OCI-LY1 (cell line): Measurements from ENCODE around the gene RBMS3.
"Not testable (repeated sequence)": the region's sequence is repeated elsewhere in the genome, so short reads cannot be mapped to it uniquely, and the experiment has no call there.

Experiments
- H2AFZ ChIP-seq: fragments of 200-600 bp; sonication (generic), shearing (Covaris generic); 2 replicates; pipeline ENCODE4 v1.6.0; 2014; ENCODE audit warnings: antibody characterized with exemption, mild to moderate bottlenecking, low read length
- H3F3A ChIP-seq: fragments of 200-600 bp; sonication (generic), shearing (Covaris generic); 2 replicates; pipeline ENCODE4 v1.6.0; 2014; ENCODE audit warnings: mild to moderate bottlenecking, antibody characterized with exemption, low read length, moderate library complexity; ENCODE audit not compliant: insufficient read depth
- H3K27ac ChIP-seq: fragments of 200-600 bp; sonication (generic); 2 replicates; pipeline ENCODE4 v1.5.1; 2014; ENCODE audit warnings: low read length, mixed run types, mild to moderate bottlenecking, low read depth; ENCODE audit not compliant: poor library complexity, severe bottlenecking
- H3K27me3 ChIP-seq: fragments of 200-600 bp; sonication (generic); 2 replicates; pipeline ENCODE4 v1.6.0; 2014; ENCODE audit warnings: antibody characterized with exemption, mild to moderate bottlenecking, low read length, moderate library complexity; ENCODE audit not compliant: insufficient read depth
- H3K36me3 ChIP-seq: fragments of 200-600 bp; sonication (generic); 2 replicates; pipeline ENCODE4 v1.6.1; 2014; ENCODE audit warnings: mild to moderate bottlenecking, antibody characterized with exemption, low read length, moderate library complexity, mixed read lengths; ENCODE audit not compliant: insufficient read depth
- H3K4me1 ChIP-seq: fragments of 200-600 bp; sonication (generic); 2 replicates; pipeline ENCODE4 v1.5.1; 2014; ENCODE audit warnings: mild to moderate bottlenecking, low read length, moderate library complexity; ENCODE audit not compliant: insufficient read depth, severe bottlenecking
- H3K4me2 ChIP-seq: fragments of 200-600 bp; sonication (generic), shearing (Covaris generic); 2 replicates; pipeline ENCODE4 v1.6.1; 2014; ENCODE audit warnings: low read length
- H3K4me3 ChIP-seq: fragments of 200-600 bp; sonication (generic); 2 replicates; pipeline ENCODE4 v1.5.1; 2014; ENCODE audit warnings: low read length, low read depth, mild to moderate bottlenecking, mixed read lengths; ENCODE audit not compliant: poor library complexity, severe bottlenecking
- H3K79me2 ChIP-seq: fragments of 200-600 bp; shearing (Covaris generic); 2 replicates; pipeline ENCODE4 v1.6.1; 2016; ENCODE audit warnings: mixed run types, low read length, mixed read lengths; ENCODE audit not compliant: insufficient read depth
- H3K9ac ChIP-seq: fragments of 200-600 bp; sonication (generic), shearing (Covaris generic); 2 replicates; pipeline ENCODE4 v1.6.1; 2014; ENCODE audit warnings: mild to moderate bottlenecking, low read length, mixed read lengths
- H3K9me2 ChIP-seq: fragments of 200-600 bp; sonication (generic), shearing (Covaris generic); 2 replicates; pipeline ENCODE4 v1.6.1; 2014; ENCODE audit warnings: low read depth, mild to moderate bottlenecking, low read length, mixed read lengths
- H3K9me3 ChIP-seq: fragments of 200-600 bp; shearing (Covaris generic); 2 replicates; pipeline ENCODE4 v1.6.1; 2014; ENCODE audit warnings: low read length, mixed read lengths
- H4K20me1 ChIP-seq: fragments of 200-600 bp; sonication (generic), shearing (Covaris generic); 2 replicates; pipeline ENCODE4 v1.6.0; 2016; ENCODE audit warnings: mild to moderate bottlenecking, low read length; ENCODE audit not compliant: insufficient read depth
- CTCF ChIP-seq: fragments of 200-600 bp; sonication (generic), shearing (Covaris generic); IDR thresholded peaks from 2 replicates; pipeline ENCODE4 v1.5.1; 2017; ENCODE audit warnings: mild to moderate bottlenecking, antibody characterized with exemption, low read length, moderate library complexity, mixed read lengths
- EZH2 ChIP-seq: fragments of 200-600 bp; sonication (generic), shearing (Covaris generic); IDR thresholded peaks from 2 replicates; pipeline ENCODE4 v1.8.0; 2017; ENCODE audit warnings: borderline replicate concordance, mixed run types, mild to moderate bottlenecking, antibody characterized with exemption, low read length, moderate library complexity, mixed read lengths

The RBMS3 gene

GRCh38 chr3:29520764-29521163 is 239.9 kb downstream of the RBMS3 start:
- Histone ChIP-seq H3K9ac (no peak overlapping the region), H3K4me3 (no peak overlapping the region), H2AFZ (no peak overlapping the region), H3F3A (no peaks in the 10 kb centered on the region), H4K20me1 (no peaks in the 10 kb centered on the region), H3K27me3 (no peaks in the 10 kb centered on the region), H3K9me2 (no peaks in the 10 kb centered on the region), H3K4me2 (no peak overlapping the region), H3K36me3 (no peaks in the 10 kb centered on the region; the same call in 1 of the 2 replicates), H3K79me2 (no peaks in the 10 kb centered on the region), H3K9me3 (no peaks in the 10 kb centered on the region), H3K27ac (no peak overlapping the region), H3K4me1 (peaks cover 71% of the 10 kb centered on the region)
- TF ChIP-seq CTCF, result no peak
- TF ChIP-seq EZH2, result no peak

DNA sequence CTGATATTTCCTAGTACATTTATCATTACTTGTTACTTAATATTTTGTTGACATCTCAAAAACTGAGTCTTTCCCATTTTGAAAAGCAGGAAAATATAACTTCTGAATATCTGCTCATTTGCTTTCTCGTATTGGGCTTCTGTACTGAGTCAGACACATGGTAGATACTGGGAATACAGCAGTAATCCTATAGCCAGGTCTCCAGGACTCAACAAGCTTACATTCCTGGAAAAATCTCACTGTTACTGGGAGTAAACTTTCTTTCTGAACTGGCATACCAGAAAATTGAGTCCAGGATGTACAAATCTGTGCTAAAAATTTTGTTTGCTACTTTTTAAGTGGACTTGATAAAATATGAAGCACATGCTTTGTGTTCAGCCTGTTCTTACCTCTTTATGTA is 240.4 kb downstream of the RBMS3 start:
- Histone ChIP-seq H3K9me2 (no peaks in the 10 kb centered on the region), H3K79me2 (no peaks in the 10 kb centered on the region), H3K4me2 (no peak overlapping the region), H3F3A (no peaks in the 10 kb centered on the region), H3K4me1 (peaks cover 69% of the 10 kb centered on the region), H3K9me3 (no peaks in the 10 kb centered on the region), H3K36me3 (no peaks in the 10 kb centered on the region; the same call in 1 of the 2 replicates), H4K20me1 (no peaks in the 10 kb centered on the region), H3K9ac (no peak overlapping the region), H3K27me3 (no peaks in the 10 kb centered on the region), H3K4me3 (no peak overlapping the region), H2AFZ (no peak overlapping the region), H3K27ac (no peak overlapping the region)
- TF ChIP-seq EZH2 (no peak), CTCF (no peak)

DNA sequence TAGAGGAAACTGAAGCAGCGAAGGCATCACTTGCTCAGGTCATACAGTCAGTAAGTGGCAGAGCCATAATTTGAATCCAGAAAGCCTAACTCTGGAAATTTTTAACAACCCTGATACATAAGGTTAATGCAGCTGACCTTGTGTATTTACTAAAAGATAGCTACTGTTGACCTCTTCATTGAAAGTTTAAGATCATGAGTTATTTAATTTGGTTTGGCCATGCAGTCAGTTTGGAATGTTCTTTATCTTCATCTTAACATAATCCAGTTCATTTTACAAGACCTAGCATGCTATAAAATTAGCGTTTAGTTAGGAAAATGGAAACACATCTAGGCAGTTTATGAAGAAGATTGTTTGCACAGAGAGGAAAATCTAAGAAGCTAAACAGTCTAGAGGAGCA is 240.9 kb downstream of the RBMS3 start:
- H3K4me2 ChIP-seq, result no peak overlapping the region
- H3K36me3 ChIP-seq, result no peaks in the 10 kb centered on the region
- H3K9me2 ChIP-seq, result no peaks in the 10 kb centered on the region
- no peak overlapping the region for H2AFZ ChIP-seq
- H3K4me3 ChIP-seq, result no peak overlapping the region
- TF ChIP-seq EZH2, result no peak
- TF ChIP-seq CTCF, result no peak
- H3K9ac ChIP-seq, result no peak overlapping the region
- no peak overlapping the region for H3K27ac ChIP-seq
- H3K4me1 ChIP-seq, result peaks cover 68% of the 10 kb centered on the region
- H4K20me1 ChIP-seq, result no peaks in the 10 kb centered on the region
- H3F3A ChIP-seq, result no peaks in the 10 kb centered on the region
- no peaks in the 10 kb centered on the region for H3K9me3 ChIP-seq
- H3K27me3 ChIP-seq, result no peaks in the 10 kb centered on the region
- H3K79me2 ChIP-seq, result no peaks in the 10 kb centered on the region

DNA sequence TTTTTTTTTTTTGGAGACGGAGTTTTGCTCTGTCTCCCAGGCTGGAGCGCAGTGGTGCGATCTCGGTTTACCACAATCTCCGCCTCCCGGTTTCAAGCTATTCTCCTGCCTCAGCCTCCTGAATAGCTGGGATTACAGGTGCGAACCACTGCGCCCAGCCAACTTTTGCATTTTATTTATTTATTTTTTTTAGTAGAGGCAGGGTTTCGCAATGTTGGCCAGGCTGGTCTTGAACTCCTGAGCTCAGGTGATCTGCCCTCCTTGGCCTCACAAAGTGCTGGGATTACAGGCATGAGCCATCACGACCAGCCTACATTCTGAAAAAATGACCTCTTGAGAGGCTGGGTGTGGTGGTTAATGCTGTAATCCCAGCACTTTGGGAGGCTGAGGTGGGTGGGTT is 243.6 kb downstream of the RBMS3 start:
- H3K27me3 ChIP-seq, H2AFZ ChIP-seq, H3K79me2 ChIP-seq, H3K9me3 ChIP-seq, H3K4me2 ChIP-seq, H3K9ac ChIP-seq, H3F3A ChIP-seq, H3K4me3 ChIP-seq, H4K20me1 ChIP-seq, H3K36me3 ChIP-seq, H3K9me2 ChIP-seq: not testable (repeated sequence)
- peak overlapping the region; percentile 61 for H3K27ac ChIP-seq
- H3K4me1 ChIP-seq, result peaks cover 66% of the 10 kb centered on the region
